CD14-positive monocyte (primary cell): ENCODE measurements around the gene DOCK6. TPM values are rescaled to one million over a fixed set of nuclear protein-coding genes. Genes with fewer than 3 reads are reported as not detected.

Experiments
- DNase-seq, 3 donors: peaks; one replicate each; pipeline ENCODE4 v3.0.0-alpha.2; 2011 to 2022
- H2AFZ ChIP-seq: 2 replicates; pipeline ENCODE4 v1.6.0; 2012; ENCODE audit warnings: mild to moderate bottlenecking, low read depth, low read length, inconsistent platforms; ENCODE audit not compliant: insufficient read depth, poor library complexity, severe bottlenecking
- H3K27ac ChIP-seq, 2 donors: 1 replicate in 1 of 2; 2 replicates in 1 of 2; pipeline ENCODE4 v1.5.1; 2012 to 2013; ENCODE audit warnings: low read length in 2 of 2, control low read depth in 1 of 2, inconsistent platforms in 1 of 2, low read depth in 1 of 2, mild to moderate bottlenecking in 1 of 2
- H3K27me3 ChIP-seq, 2 donors: one replicate each; pipeline versions ENCODE4 v1.6.0 to v1.6.1; 2011 to 2013; ENCODE audit warnings: low read length in 2 of 2; ENCODE audit not compliant: control insufficient read depth in 2 of 2, insufficient read depth in 2 of 2
- H3K36me3 ChIP-seq, 2 donors: replicated peaks in 1 of 2; 1 replicate in 1 of 2; 2 replicates in 1 of 2; pipeline versions ENCODE4 v1.5.1 to v1.6.1; 2012 to 2013; ENCODE audit warnings: low read length in 2 of 2, control low read depth in 1 of 2, inconsistent platforms in 1 of 2, mild to moderate bottlenecking in 1 of 2; ENCODE audit not compliant: insufficient read depth in 2 of 2, control insufficient read depth in 1 of 2
- H3K4me1 ChIP-seq, 2 donors: 1 replicate in 1 of 2; 2 replicates in 1 of 2; pipeline versions ENCODE4 v1.5.1 to v1.6.1; 2012 to 2013; ENCODE audit warnings: low read length in 2 of 2, control low read depth in 1 of 2, inconsistent platforms in 1 of 2, mild to moderate bottlenecking in 1 of 2, moderate library complexity in 1 of 2; ENCODE audit not compliant: insufficient read depth in 2 of 2, control insufficient read depth in 1 of 2
- H3K4me2 ChIP-seq: replicated peaks from 2 replicates; pipeline ENCODE3; 2012; ENCODE audit warnings: low read length, moderate library complexity, mild to moderate bottlenecking; ENCODE audit not compliant: poor library complexity, severe bottlenecking; ENCODE audit errors: extremely low read depth
- H3K4me3 ChIP-seq, 3 experiments: fragments of 200-600 bp in 1 of 3; sonication (generic) in 1 of 3; replicated peaks in 1 of 3; 1 replicate in 2 of 3; 2 replicates in 1 of 3; pipeline ENCODE4 v1.5.1; 2011 to 2013; ENCODE audit warnings: low read length in 3 of 3, mild to moderate bottlenecking in 3 of 3, control low read depth in 2 of 3, low read depth in 2 of 3, inconsistent platforms in 1 of 3, moderate library complexity in 1 of 3
- H3K79me2 ChIP-seq: 2 replicates; pipeline ENCODE4 v1.6.0; 2012; ENCODE audit warnings: mild to moderate bottlenecking, control low read depth, inconsistent platforms, low read length, moderate library complexity; ENCODE audit not compliant: insufficient read depth
- H3K9ac ChIP-seq: 2 replicates; pipeline ENCODE4 v1.6.0; 2017; ENCODE audit warnings: low read length, mild to moderate bottlenecking; ENCODE audit not compliant: insufficient read depth, poor library complexity, severe bottlenecking
- H3K9me3 ChIP-seq, 2 donors: replicated peaks in 1 of 2; 1 replicate in 1 of 2; 2 replicates in 1 of 2; pipeline versions ENCODE4 v1.5.1 to v1.6.1; 2012 to 2013; ENCODE audit warnings: low read length in 2 of 2, control low read depth in 1 of 2; ENCODE audit not compliant: control insufficient read depth in 1 of 2, insufficient read depth in 1 of 2
- H4K20me1 ChIP-seq: 2 replicates; pipeline ENCODE4 v1.6.0; 2012; ENCODE audit warnings: mild to moderate bottlenecking, low read length, control low read depth, moderate library complexity; ENCODE audit not compliant: insufficient read depth
- H3K27ac Mint-ChIP-seq, 7 donors: one replicate each; pipeline ENCODE4 v1.8.0; 2020; ENCODE audit warnings: mild to moderate bottlenecking in 7 of 7, mixed read lengths in 7 of 7, moderate library complexity in 6 of 7, inconsistent platforms in 2 of 7
- H3K27me3 Mint-ChIP-seq, 3 donors: one replicate each; pipeline ENCODE4 v1.8.0; 2021 to 2022; ENCODE audit warnings: low read depth in 3 of 3, mild to moderate bottlenecking in 3 of 3, mixed read lengths in 3 of 3, moderate library complexity in 3 of 3, inconsistent platforms in 1 of 3
- H3K36me3 Mint-ChIP-seq, 2 donors: one replicate each; pipeline ENCODE4 v1.8.0; 2020; ENCODE audit warnings: mixed read lengths in 2 of 2, inconsistent platforms in 1 of 2, mild to moderate bottlenecking in 1 of 2
- H3K4me1 Mint-ChIP-seq: one replicate; pipeline ENCODE4 v1.8.0; 2020; ENCODE audit warnings: mild to moderate bottlenecking, mixed read lengths
- H3K4me3 Mint-ChIP-seq, 2 donors: one replicate each; pipeline ENCODE4 v1.8.0; 2020; ENCODE audit warnings: mild to moderate bottlenecking in 2 of 2, mixed read lengths in 2 of 2, moderate library complexity in 1 of 2
- H3K9me3 Mint-ChIP-seq, 7 donors: one replicate each; pipeline ENCODE4 v1.8.0; 2020 to 2022; ENCODE audit warnings: mixed read lengths in 7 of 7, mild to moderate bottlenecking in 6 of 7, moderate library complexity in 6 of 7, inconsistent platforms in 2 of 7
- WGBS: methylation state at CpG from one replicate; pipeline ENCODE4 v1.1.5; 2013; ENCODE audit warnings: missing lambda C conversion rate; ENCODE audit not compliant: insufficient coverage; 5-methylcytosine and 5-hydroxymethylcytosine counted together
- intact Hi-C, 2 donors: fragments of 100-400 bp; cut with micrococcal nuclease; formaldehyde crosslinking; loops; one replicate each; pipeline versions ENCODE4 v1.15.0 to v1.15.1; 2023
- polyA plus RNA-seq, 3 donors: library from polyadenylated mRNA; depleted of rRNA in 1 of 3; unstranded in 2 of 3; stranded (reverse) in 1 of 3; fragments of 300-500 nt in 2 of 3; fragments of >200 nt in 1 of 3; fragmentation: Illumina TruSeq in 2 of 3; gene quantifications; 1 replicate in 2 of 3; 2 replicates in 1 of 3; pipeline ENCODE4 v1.2.3, GENCODE V29; 2012 to 2021
- TF ChIP-seq, protein P1 (sequence below): fragments of 200-600 bp; IDR thresholded peaks from one replicate; pipeline ENCODE4 v1.8.0; 2022; ENCODE audit warnings: antibody characterized with exemption, mild to moderate bottlenecking

Gene DOCK6
- polyA plus RNA-seq, 3 donors, result 0.03 to 0.93 (median 0.18) TPM

DNA sequence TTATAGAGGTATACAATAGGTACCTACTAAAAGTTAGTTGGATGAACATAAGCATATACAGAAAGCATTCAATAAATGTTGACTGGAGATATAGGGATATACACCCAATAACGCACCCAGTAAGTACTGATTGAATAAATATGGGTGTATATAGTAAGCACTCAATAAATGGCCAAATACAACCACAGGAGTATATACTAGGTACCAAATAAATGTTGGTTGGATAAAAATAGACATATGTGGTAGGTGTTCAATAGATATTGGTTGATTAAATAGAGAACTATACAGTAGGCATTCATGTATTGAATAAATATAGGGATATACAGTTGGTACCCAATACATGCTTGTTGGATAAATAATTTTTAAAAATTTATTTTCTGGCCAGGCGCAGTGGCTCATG lies 13.5 kb downstream of the DOCK6 start:
- no peak for DNase-seq
- WGBS, result no CpG with 5 or more reads among the region's 2 CpGs
- intact Hi-C loops, result no loop called here
- no peak overlapping the region for H3K27ac Mint-ChIP-seq
- TF ChIP-seq, protein P1, sequence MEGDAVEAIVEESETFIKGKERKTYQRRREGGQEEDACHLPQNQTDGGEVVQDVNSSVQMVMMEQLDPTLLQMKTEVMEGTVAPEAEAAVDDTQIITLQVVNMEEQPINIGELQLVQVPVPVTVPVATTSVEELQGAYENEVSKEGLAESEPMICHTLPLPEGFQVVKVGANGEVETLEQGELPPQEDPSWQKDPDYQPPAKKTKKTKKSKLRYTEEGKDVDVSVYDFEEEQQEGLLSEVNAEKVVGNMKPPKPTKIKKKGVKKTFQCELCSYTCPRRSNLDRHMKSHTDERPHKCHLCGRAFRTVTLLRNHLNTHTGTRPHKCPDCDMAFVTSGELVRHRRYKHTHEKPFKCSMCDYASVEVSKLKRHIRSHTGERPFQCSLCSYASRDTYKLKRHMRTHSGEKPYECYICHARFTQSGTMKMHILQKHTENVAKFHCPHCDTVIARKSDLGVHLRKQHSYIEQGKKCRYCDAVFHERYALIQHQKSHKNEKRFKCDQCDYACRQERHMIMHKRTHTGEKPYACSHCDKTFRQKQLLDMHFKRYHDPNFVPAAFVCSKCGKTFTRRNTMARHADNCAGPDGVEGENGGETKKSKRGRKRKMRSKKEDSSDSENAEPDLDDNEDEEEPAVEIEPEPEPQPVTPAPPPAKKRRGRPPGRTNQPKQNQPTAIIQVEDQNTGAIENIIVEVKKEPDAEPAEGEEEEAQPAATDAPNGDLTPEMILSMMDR, result no peak
- no peaks in the 10 kb centered on the region for H3K9me3 Mint-ChIP-seq
- no peak overlapping the region for H3K4me3 ChIP-seq
- no peak overlapping the region for H3K4me3 Mint-ChIP-seq
- H4K20me1 ChIP-seq, result no peaks in the 10 kb centered on the region
- H3K9ac ChIP-seq, result no peak overlapping the region
- no peak overlapping the region for H3K4me2 ChIP-seq
- H3K4me1 Mint-ChIP-seq, result peaks cover under 1% of the 10 kb centered on the region
- H3K27me3 ChIP-seq, result peaks cover 0 to under 1% of the 10 kb centered on the region in 2 donors
- no peaks in the 10 kb centered on the region for H3K79me2 ChIP-seq
- H2AFZ ChIP-seq, result no peak overlapping the region
- no peak overlapping the region for H3K27ac ChIP-seq
- peaks cover 5 to 20% (median 10%) of the 10 kb centered on the region in 3 donors for H3K27me3 Mint-ChIP-seq
- no peaks in the 10 kb centered on the region for H3K4me1 ChIP-seq
- H3K36me3 ChIP-seq, result no peaks in the 10 kb centered on the region
- no peaks in the 10 kb centered on the region for H3K9me3 ChIP-seq
- H3K36me3 Mint-ChIP-seq, result no peaks in the 10 kb centered on the region

DNA sequence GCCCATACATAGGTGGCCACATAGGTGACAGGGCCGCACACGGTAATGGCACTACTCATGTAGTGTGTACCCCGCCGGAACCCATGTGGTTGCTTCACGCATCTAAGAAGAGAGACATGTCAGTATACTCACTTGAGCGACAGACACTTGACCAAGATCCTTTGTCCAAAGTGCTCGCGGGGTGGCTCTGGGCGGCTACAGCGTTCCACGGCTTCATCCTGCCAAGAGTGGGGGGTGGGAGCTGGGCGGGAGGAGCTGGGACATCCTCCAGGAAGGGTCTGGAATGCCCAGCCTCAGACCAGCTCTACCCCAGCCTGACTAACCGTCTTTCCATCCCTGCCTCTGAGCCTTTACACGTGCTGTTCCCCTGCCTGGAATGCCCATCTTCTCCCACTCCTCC lies 14.4 kb downstream of the DOCK6 start:
- Histone ChIP-seq H4K20me1 (no peaks in the 10 kb centered on the region), H3K9ac (no peak overlapping the region), H3K9me3 (no peaks in the 10 kb centered on the region), H2AFZ (no peak overlapping the region), H3K36me3 (no peaks in the 10 kb centered on the region), H3K27ac (no peak overlapping the region), H3K79me2 (no peaks in the 10 kb centered on the region), H3K27me3 (peaks cover 0 to 4% of the 10 kb centered on the region in 2 donors), H3K4me1 (peaks cover 4 to 8% of the 10 kb centered on the region in 2 donors), H3K4me2 (no peak overlapping the region), H3K4me3 (no peak overlapping the region)
- intact Hi-C loops, result no loop called here
- DNase-seq, result no peak
- H3K36me3 Mint-ChIP-seq, result no peaks in the 10 kb centered on the region
- H3K4me3 Mint-ChIP-seq, result no peak overlapping the region
- peaks cover 10 to 22% (median 14%) of the 10 kb centered on the region in 3 donors for H3K27me3 Mint-ChIP-seq
- peaks cover 5% of the 10 kb centered on the region for H3K4me1 Mint-ChIP-seq
- peaks cover 0 to 2% (median 0%) of the 10 kb centered on the region in 7 donors for H3K9me3 Mint-ChIP-seq
- TF ChIP-seq, protein P1, result no peak
- 100% methylated on average over 1 of the region's 14 CpGs for WGBS
- no peak overlapping the region for H3K27ac Mint-ChIP-seq
